Inflammatory macrophage treated with lipopolysaccharide for 1 hour (primary cell): ENCODE results near the gene TMEM120B.
"Not testable (repeated sequence)": the region's sequence is repeated elsewhere in the genome, so short reads cannot be mapped to it uniquely, and the experiment has no call there.

Experiments used
- DNase-seq, 2 donors: peaks; one replicate each; pipeline ENCODE4 v3.0.0-alpha.2; 2020 to 2022

The TMEM120B gene

GRCh38 chr12:121748571-121749265, 36.2 kb downstream of the TMEM120B start:
- DNase-seq = peak; percentile 60 to 85

- DNase-seq = no peak
Observed at GRCh38 chr12:121749267-121749666, 36.7 kb downstream of the TMEM120B start.

- DNase-seq = no peak
Observed at GRCh38 chr12:121750507-121750955, 38.0 kb downstream of the TMEM120B start.

GRCh38 chr12:121751034-121751433, 38.5 kb downstream of the TMEM120B start:
- no peak for DNase-seq

- no peak for DNase-seq
Observed at GRCh38 chr12:121751749-121752351, 39.3 kb downstream of the TMEM120B start.

GRCh38 chr12:121753844-121754264, 41.3 kb downstream of the TMEM120B start:
- no peak for DNase-seq

- no peak for DNase-seq
Observed at GRCh38 chr12:121754836-121755235, 42.3 kb downstream of the TMEM120B start.

- DNase-seq = no peak
Observed at GRCh38 chr12:121755591-121755990, 43.0 kb downstream of the TMEM120B start.

- DNase-seq = not testable (repeated sequence)
Observed at GRCh38 chr12:121758536-121758935, 46.0 kb downstream of the TMEM120B start.

GRCh38 chr12:121762269-121762668, 49.7 kb downstream of the TMEM120B start:
- no peak for DNase-seq

- no peak for DNase-seq
Observed at GRCh38 chr12:121764808-121765207, 52.3 kb downstream of the TMEM120B start.

GRCh38 chr12:121765573-121765972, 53.0 kb downstream of the TMEM120B start:
- no peak for DNase-seq

- DNase-seq = no peak
Observed at GRCh38 chr12:121766290-121767039, 53.9 kb downstream of the TMEM120B start.

GRCh38 chr12:121767525-121768016, 55.0 kb downstream of the TMEM120B start:
- no peak for DNase-seq

- no peak for DNase-seq
Observed at GRCh38 chr12:121769297-121769830, 56.8 kb downstream of the TMEM120B start.

- DNase-seq = peak in 1 of 2 donors; percentile 12
Observed at GRCh38 chr12:121769831-121770301, 57.3 kb downstream of the TMEM120B start.

- DNase-seq = no peak
Observed at GRCh38 chr12:121770388-121770787, 57.8 kb downstream of the TMEM120B start.

- DNase-seq = no peak
Observed at GRCh38 chr12:121770813-121771625, 58.5 kb downstream of the TMEM120B start.

GRCh38 chr12:121773011-121773777, 60.6 kb downstream of the TMEM120B start:
- DNase-seq = peak; percentile 56 to 67

- no peak for DNase-seq
Observed at GRCh38 chr12:121774968-121775474, 62.5 kb downstream of the TMEM120B start.

- no peak for DNase-seq
Observed at GRCh38 chr12:121775501-121775900, 62.9 kb downstream of the TMEM120B start.
